Effector memory CD8-positive, alpha-beta T cell (primary cell): ENCODE results near the gene MYH7.

Experiments
- ATAC-seq: fragments of 150-1000 bp; cut with Tn5 transposase; replicated peaks from 2 replicates; pipeline ENCODE4 v1.10.0; 2021; ENCODE audit warnings: mild to moderate bottlenecking, moderate library complexity
- DNase-seq, 3 experiments: peaks; one replicate each; pipeline ENCODE4 v3.0.0; 2021
- H3K27ac Mint-ChIP-seq, 2 donors: one replicate each; pipeline ENCODE4 v1.8.0; 2022; ENCODE audit warnings: mild to moderate bottlenecking in 2 of 2, mixed read lengths in 2 of 2, moderate library complexity in 2 of 2
- H3K27me3 Mint-ChIP-seq, 2 donors: one replicate each; pipeline ENCODE4 v1.8.0; 2022; ENCODE audit warnings: mixed read lengths in 2 of 2
- H3K36me3 Mint-ChIP-seq: one replicate; pipeline ENCODE4 v1.8.0; 2022; ENCODE audit warnings: mild to moderate bottlenecking, moderate library complexity, mixed read lengths; ENCODE audit not compliant: insufficient read depth
- H3K4me1 Mint-ChIP-seq, 2 donors: one replicate each; pipeline ENCODE4 v1.8.0; 2022; ENCODE audit warnings: low read depth in 2 of 2, mixed read lengths in 2 of 2
- H3K4me3 Mint-ChIP-seq, 2 donors: one replicate each; pipeline ENCODE4 v1.8.0; 2022; ENCODE audit warnings: mild to moderate bottlenecking in 2 of 2, mixed read lengths in 2 of 2, moderate library complexity in 2 of 2
- H3K9me3 Mint-ChIP-seq, 2 donors: one replicate each; pipeline ENCODE4 v1.8.0; 2022; ENCODE audit warnings: mixed read lengths in 2 of 2

MYH7 gene

DNA sequence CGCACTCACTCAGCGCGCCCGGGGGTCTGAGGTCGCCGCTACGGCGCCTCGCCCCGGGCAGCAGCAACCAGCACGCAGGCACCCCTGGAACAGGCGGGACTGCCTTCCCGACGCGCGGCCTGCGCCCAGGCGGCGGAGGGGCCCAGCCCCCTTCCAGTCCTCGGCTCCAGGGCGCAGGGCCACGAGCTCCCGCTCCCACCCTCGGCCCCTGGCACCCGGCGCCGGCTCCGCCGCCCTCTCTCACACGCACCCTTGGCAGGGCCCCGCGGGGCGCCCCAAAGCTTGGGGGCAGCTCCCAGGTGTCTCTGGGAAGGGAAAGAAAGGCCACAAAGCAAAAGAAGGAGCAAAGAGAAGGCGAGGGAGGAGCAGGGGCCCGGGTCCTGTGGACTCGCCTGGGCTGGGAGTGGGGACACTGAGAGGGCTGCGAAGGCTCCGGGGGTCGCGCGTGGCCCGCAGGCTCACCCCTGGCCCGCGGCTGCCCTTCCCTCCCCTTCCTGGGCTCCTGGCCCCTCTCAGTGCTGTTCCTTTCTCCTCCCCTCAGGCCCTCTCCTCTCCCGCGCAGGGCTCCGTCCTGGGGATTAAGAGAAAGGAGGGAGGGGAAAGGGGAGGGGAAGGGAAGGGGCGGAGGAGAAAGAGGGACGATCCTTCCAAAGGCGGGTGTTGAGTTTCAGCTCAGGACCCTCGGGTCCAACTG lies 69.6 kb downstream of the MYH7 start:
- peaks cover 4% of the 10 kb centered on the region for H3K36me3 Mint-ChIP-seq
- no peaks in the 10 kb centered on the region for H3K9me3 Mint-ChIP-seq

DNA sequence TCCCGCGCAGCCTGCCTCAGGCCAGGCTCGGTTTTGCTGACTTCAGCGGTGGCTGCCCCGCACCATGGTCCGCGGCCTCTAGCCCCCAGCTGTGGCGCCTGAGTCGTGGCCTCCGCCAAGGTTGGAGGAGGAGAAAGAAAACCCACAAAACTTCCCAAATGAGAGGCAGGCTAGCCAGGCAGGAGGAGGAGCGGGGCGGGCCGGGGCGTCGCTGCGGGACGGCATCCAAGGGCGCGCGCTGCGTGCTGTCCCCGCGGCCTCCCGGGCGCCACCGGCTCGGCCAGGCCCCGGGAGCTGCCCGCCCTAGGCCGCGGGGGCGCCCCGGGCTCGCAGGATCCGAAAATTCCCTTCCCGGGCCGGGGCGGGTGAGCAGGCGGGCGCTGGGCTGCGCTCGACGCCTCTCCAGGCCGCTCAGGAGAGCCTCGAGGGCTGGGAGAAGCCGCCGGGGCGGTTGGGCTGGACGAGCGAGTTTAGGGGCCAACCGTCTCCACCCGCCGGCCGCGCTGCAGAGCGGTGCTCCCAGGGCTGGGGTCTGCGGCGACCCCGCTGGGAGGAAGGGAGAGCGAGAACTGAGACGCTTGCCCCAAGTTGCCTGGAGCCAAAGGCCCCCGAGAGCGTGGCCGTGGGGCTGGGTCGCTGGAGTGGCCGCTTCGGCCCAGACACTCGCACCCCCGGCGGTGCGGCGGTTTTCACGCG lies 70.3 kb downstream of the MYH7 start, which contains the start of gene EFS:
Gene EFS (minus strand): TSS at position 137 of the 696 bp plus-strand sequence. CDS start 147 bp downstream, outside the sequence.
- no peaks in the 10 kb centered on the region for H3K4me1 Mint-ChIP-seq
- ATAC-seq (no peak), DNase-seq (no peak)
- H3K36me3 Mint-ChIP-seq: peaks cover 4% of the 10 kb centered on the region
- no peaks in the 10 kb centered on the region for H3K9me3 Mint-ChIP-seq
- no peak within 1 kb of the TSS for H3K27ac Mint-ChIP-seq
- peaks cover 22 to 48% of the 10 kb centered on the region in 2 donors for H3K27me3 Mint-ChIP-seq
- no peak within 1 kb of the TSS for H3K4me3 Mint-ChIP-seq

More for the DNA sequence above, 69.6 kb downstream of the MYH7 start:
- no peak overlapping the region for H3K27ac Mint-ChIP-seq
- DNase-seq (no peak), ATAC-seq (no peak)
- no peaks in the 10 kb centered on the region for H3K4me1 Mint-ChIP-seq
- H3K27me3 Mint-ChIP-seq: peaks cover 22 to 49% of the 10 kb centered on the region in 2 donors
- H3K4me3 Mint-ChIP-seq: no peak overlapping the region

DNA sequence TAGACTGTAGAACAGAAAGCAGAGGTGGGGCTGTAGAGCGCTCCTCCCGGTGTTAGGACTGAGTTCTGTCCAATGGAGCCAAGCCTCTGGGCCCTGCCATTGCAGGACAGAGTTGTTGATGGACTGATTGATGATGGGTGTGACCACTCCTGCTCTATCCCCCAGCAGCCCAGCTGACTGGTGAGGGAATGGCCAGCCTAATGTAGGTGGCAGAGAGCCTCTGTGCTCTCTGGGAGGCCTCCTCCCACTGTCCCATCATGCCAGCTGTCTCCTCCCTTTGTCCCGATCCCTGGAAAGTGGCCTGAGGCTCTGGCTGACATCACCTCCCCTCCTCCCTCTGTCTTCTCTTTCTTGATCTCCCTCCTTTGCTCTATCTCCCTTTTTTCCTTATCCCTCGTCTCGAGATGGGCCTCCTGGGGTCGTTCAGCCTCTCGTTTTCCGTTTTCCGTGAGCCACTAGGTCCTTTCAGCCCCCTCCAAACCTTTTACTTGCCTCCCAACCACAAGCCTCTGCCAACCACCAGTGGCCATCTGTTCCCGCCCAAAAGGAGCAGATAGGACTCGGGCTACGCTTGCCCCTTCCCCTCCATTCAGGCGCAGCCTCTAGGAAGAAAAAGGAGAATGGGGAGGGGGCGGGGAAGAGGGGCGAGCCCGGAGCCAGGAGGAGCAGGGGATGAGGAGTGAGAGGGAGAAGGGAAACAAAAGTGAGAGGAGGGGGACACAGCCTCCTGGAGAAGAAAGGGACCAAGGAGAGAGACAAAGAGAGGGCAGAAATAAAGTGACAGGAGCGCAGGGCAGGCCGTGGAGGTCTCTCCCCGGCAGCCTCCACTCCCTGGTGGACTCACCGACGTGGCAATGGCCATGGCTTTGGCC lies 71.1 kb downstream of the MYH7 start:
- H3K36me3 Mint-ChIP-seq: peaks cover 4% of the 10 kb centered on the region
- peaks cover 22 to 56% of the 10 kb centered on the region in 2 donors for H3K27me3 Mint-ChIP-seq
- H3K9me3 Mint-ChIP-seq: no peaks in the 10 kb centered on the region
- no peak overlapping the region for H3K27ac Mint-ChIP-seq
- H3K4me3 Mint-ChIP-seq: no peak overlapping the region
- ATAC-seq (no peak), DNase-seq (no peak)
- no peaks in the 10 kb centered on the region for H3K4me1 Mint-ChIP-seq
